ENCODE measurements around the gene RAB41. TPM values are rescaled to one million over a fixed set of nuclear protein-coding genes. Genes with fewer than 3 reads are reported as not detected.
"Not testable (repeated sequence)": the region's sequence is repeated elsewhere in the genome, so short reads cannot be mapped to it uniquely, and the experiment has no call there.

Gene RAB41
- total RNA-seq (ENCODE audit: unreplicated experiment), result not detected
- long read RNA-seq, result 0 reads

GRCh38 chrX:70281951-70282350, at the start of gene RAB41:
Gene RAB41 (plus strand): TSS chrX:70282172. CDS start chrX:70282218, 46 bp downstream.
- H3K4me3 Mint-ChIP-seq (ENCODE audit: unreplicated experiment), result no peak within 1 kb of the TSS
- no peak for TF ChIP-seq CTCF (IDR thresholded peaks at IDR 0.05; ENCODE audit: unreplicated experiment)
- H3K27ac Mint-ChIP-seq (ENCODE audit: unreplicated experiment), result no peak within 1 kb of the TSS
- peaks cover 7% of the 10 kb centered on the region for H3K36me3 Mint-ChIP-seq (ENCODE audit: low read depth, unreplicated experiment)
- no peaks in the 10 kb centered on the region for H3K4me1 Mint-ChIP-seq (ENCODE audit: unreplicated experiment)
- no peaks in the 10 kb centered on the region for H3K9me3 Mint-ChIP-seq (ENCODE audit: unreplicated experiment)
- no peak for DNase-seq (ENCODE audit: low spot score)
- no peaks in the 10 kb centered on the region for H3K27me3 Mint-ChIP-seq (ENCODE audit: unreplicated experiment)

- Mint-ChIP-seq H3K4me1 (ENCODE audit: unreplicated experiment) (peaks cover 3% of the 10 kb centered on the region), H3K9me3 (ENCODE audit: unreplicated experiment) (no peaks in the 10 kb centered on the region), H3K4me3 (ENCODE audit: unreplicated experiment) (no peak within 1 kb of the TSS), H3K27me3 (ENCODE audit: unreplicated experiment) (no peaks in the 10 kb centered on the region), H3K36me3 (ENCODE audit: low read depth, unreplicated experiment) (no peaks in the 10 kb centered on the region), H3K27ac (ENCODE audit: unreplicated experiment) (no peak within 1 kb of the TSS)
- DNase-seq (ENCODE audit: low spot score), result no peak
- no peak for TF ChIP-seq CTCF (IDR thresholded peaks at IDR 0.05; ENCODE audit: unreplicated experiment)
These were observed 47.6 kb upstream of the RAB41 start, which contains the start of gene AWAT1 for GRCh38 chrX:70234355-70234754. Gene AWAT1 (plus strand): TSS chrX:70234655. CDS start chrX:70234696, 41 bp downstream.

GRCh38 chrX:70240751-70241150, 41.2 kb upstream of the RAB41 start:
- Mint-ChIP-seq H3K27me3 (ENCODE audit: unreplicated experiment) (no peaks in the 10 kb centered on the region), H3K4me3 (ENCODE audit: unreplicated experiment) (no peak overlapping the region), H3K36me3 (ENCODE audit: low read depth, unreplicated experiment) (no peaks in the 10 kb centered on the region), H3K27ac (ENCODE audit: unreplicated experiment) (no peak overlapping the region), H3K9me3 (ENCODE audit: unreplicated experiment) (no peaks in the 10 kb centered on the region), H3K4me1 (ENCODE audit: unreplicated experiment) (peaks cover 3% of the 10 kb centered on the region)
- no peak for TF ChIP-seq CTCF (IDR thresholded peaks at IDR 0.05; ENCODE audit: unreplicated experiment)
- DNase-seq (ENCODE audit: low spot score), result no peak

- Mint-ChIP-seq H3K9me3 (ENCODE audit: unreplicated experiment) (no peaks in the 10 kb centered on the region), H3K4me1 (ENCODE audit: unreplicated experiment) (peaks cover 3% of the 10 kb centered on the region), H3K36me3 (ENCODE audit: low read depth, unreplicated experiment) (no peaks in the 10 kb centered on the region), H3K27ac (ENCODE audit: unreplicated experiment) (no peak overlapping the region), H3K27me3 (ENCODE audit: unreplicated experiment) (no peaks in the 10 kb centered on the region), H3K4me3 (ENCODE audit: unreplicated experiment) (no peak overlapping the region)
- TF ChIP-seq CTCF (IDR thresholded peaks at IDR 0.05; ENCODE audit: unreplicated experiment), result no peak
- DNase-seq (ENCODE audit: low spot score), result no peak
These were observed 40.5 kb upstream of the RAB41 start for GRCh38 chrX:70241501-70241900.

- H3K4me1 Mint-ChIP-seq (ENCODE audit: unreplicated experiment); H3K27me3 Mint-ChIP-seq (ENCODE audit: unreplicated experiment); H3K27ac Mint-ChIP-seq (ENCODE audit: unreplicated experiment): not testable (repeated sequence)
These were observed 38.4 kb upstream of the RAB41 start for GRCh38 chrX:70243601-70244000.

More at GRCh38 chrX:70243601-70244000, 38.4 kb upstream of the RAB41 start:
- not testable (repeated sequence) for H3K9me3 Mint-ChIP-seq (ENCODE audit: unreplicated experiment); DNase-seq (ENCODE audit: low spot score); H3K36me3 Mint-ChIP-seq (ENCODE audit: low read depth, unreplicated experiment); H3K4me3 Mint-ChIP-seq (ENCODE audit: unreplicated experiment)
